HepG2 (cell line): ENCODE results near the gene PIP4K2B. TPM values are rescaled to one million over a fixed set of nuclear protein-coding genes. Genes with fewer than 3 reads are reported as not detected.

Experiments used
- EP300 ChIP-seq, 3 experiments: sonication (generic) in 1 of 3; formaldehyde crosslinking in 1 of 3; IDR thresholded peaks; 2 replicates each; pipeline versions ENCODE4 v1.5.1 to v1.6.1; 2011 to 2020; ENCODE audit warnings: low read depth in 2 of 3, low read length in 2 of 3, borderline replicate concordance in 1 of 3, improper control_type of control experiment in 1 of 3, mild to moderate bottlenecking in 1 of 3, missing genetic modification reagents in 1 of 3, moderate library complexity in 1 of 3
- MXD4 ChIP-seq: IDR thresholded peaks from 2 replicates; pipeline ENCODE4 v1.6.1; 2016; ENCODE audit warnings: mild to moderate bottlenecking, missing biosample characterization, missing genetic modification reagents
- SP4 ChIP-seq: sonication (generic); formaldehyde crosslinking; IDR thresholded peaks from 2 replicates; pipeline ENCODE4 v1.8.1; 2023; ENCODE audit warnings: mild to moderate bottlenecking, missing genetic modification reagents
- TCF12 ChIP-seq, 2 experiments: fragments of 450-650 bp in 1 of 2; sonication (generic) in 1 of 2; formaldehyde crosslinking in 1 of 2; IDR thresholded peaks; 2 replicates each; pipeline versions ENCODE4 v1.6.1 to v1.8.0; 2017 to 2022; ENCODE audit warnings: antibody characterized with exemption in 1 of 2, mild to moderate bottlenecking in 1 of 2, missing genetic modification reagents in 1 of 2, moderate library complexity in 1 of 2
- ZHX2 ChIP-seq, 2 experiments: sonication (generic) in 1 of 2; formaldehyde crosslinking in 1 of 2; IDR thresholded peaks; 2 replicates each; pipeline versions ENCODE4 v1.6.1 to v1.9.0; 2014 to 2022; ENCODE audit warnings: antibody characterized with exemption in 1 of 2, borderline replicate concordance in 1 of 2, inconsistent platforms in 1 of 2, low read depth in 1 of 2, missing genetic modification reagents in 1 of 2
- ZNF354B ChIP-seq: sonication (generic); formaldehyde crosslinking; IDR thresholded peaks from 2 replicates; pipeline ENCODE4 v1.8.0; 2022; ENCODE audit warnings: mild to moderate bottlenecking, missing genetic modification reagents
- ZNF589 ChIP-seq: sonication (generic); formaldehyde crosslinking; conservative IDR thresholded peaks from 2 replicates; pipeline ENCODE4 v1.8.0; 2022; ENCODE audit warnings: mild to moderate bottlenecking, moderate library complexity, missing genetic modification reagents
- polyA plus RNA-seq, 8 experiments: library from polyadenylated mRNA; depleted of rRNA in 3 of 8; stranded (reverse) in 7 of 8; unstranded in 1 of 8; fragments of >200 nt; fragmentation: Illumina TruSeq in 4 of 8; extraction: Trizol in 4 of 8; gene quantifications; 2 replicates each; pipeline versions ENCODE4 v1.2.1 to v1.2.3, GENCODE V29; 2011 to 2016; ENCODE audit warnings: low read depth in 4 of 8, missing spikeins in 1 of 8, mixed read lengths in 1 of 8; ENCODE audit not compliant: insufficient read depth in 1 of 8
- total RNA-seq, 5 experiments: library from RNA; depleted of rRNA; stranded (reverse); fragments of >200 nt; fragmentation: Illumina TruSeq; extraction: Trizol; gene quantifications; 2 replicates each; pipeline ENCODE4 v1.2.3, GENCODE V29; 2016; ENCODE audit warnings: low read depth in 1 of 5

The PIP4K2B gene
- total and polyA plus RNA-seq, 2 of the 13 experiments (the other 11 are each of a cell fraction or from before 2014, with no cell fraction given) = 20.4 to 54.0 TPM

- TF ChIP-seq ZHX2 (IDR thresholded peaks at IDR 0.05; ENCODE audit: low read depth) (no peak), ZHX2 (CRISPR knock-in tag; IDR thresholded peaks at IDR 0.05; ENCODE audit: borderline replicate concordance) (no peak), SP4 (CRISPR knock-in tag) (no peak), ZNF589 (CRISPR knock-in tag) (no peak), MXD4 (no peak), EP300 (IDR thresholded peaks at IDR 0.05; ENCODE audit: low read depth in 2 of 2, low read length in 2 of 2) (no peak), EP300 (CRISPR knock-in tag; IDR thresholded peaks at IDR 0.05; ENCODE audit: borderline replicate concordance) (no peak), ZNF354B (CRISPR knock-in tag) (no peak), TCF12 (IDR thresholded peaks at IDR 0.05) (no peak), TCF12 (CRISPR knock-in tag; IDR thresholded peaks at IDR 0.05) (no peak)
- TF ChIP-seq, all 625 proteins: peak for 6
Measured at GRCh38 chr17:38848557-38848891, 49.2 kb upstream of the PIP4K2B start (continued).
